ENCODE measurements around the gene PAWR. TPM values are rescaled to one million over a fixed set of nuclear protein-coding genes. Genes with fewer than 3 reads are reported as not detected.
"Not testable (repeated sequence)": the region's sequence is repeated elsewhere in the genome, so short reads cannot be mapped to it uniquely, and the experiment has no call there.

Gene PAWR
- polyA plus RNA-seq, 1 donor (not counting 4 experiments of a cell fraction or from before 2014, with no cell fraction given), result 41.1 TPM

DNA sequence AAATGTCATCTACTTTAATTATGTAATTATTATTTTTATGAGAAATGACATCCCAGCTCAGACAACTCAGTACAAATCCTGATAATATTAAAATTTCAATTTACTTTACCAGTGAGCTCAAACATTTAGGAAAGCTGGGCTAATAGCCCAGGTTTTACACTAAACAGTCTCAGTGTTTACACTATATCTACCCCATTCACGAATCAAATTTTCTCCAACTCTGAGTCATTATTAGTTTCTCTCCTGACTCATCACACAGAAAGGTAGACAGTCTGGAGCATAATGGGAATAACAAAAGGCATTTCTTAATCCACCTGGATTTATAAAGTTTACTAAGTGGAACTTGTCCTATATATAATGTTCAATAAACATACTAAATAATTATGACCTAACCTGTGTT, 5.7 kb downstream of the PAWR start:
- no peak for TF ChIP-seq EZH2 (IDR thresholded peaks at IDR 0.05; ENCODE audit: low read length)
- TF ChIP-seq, protein P1, sequence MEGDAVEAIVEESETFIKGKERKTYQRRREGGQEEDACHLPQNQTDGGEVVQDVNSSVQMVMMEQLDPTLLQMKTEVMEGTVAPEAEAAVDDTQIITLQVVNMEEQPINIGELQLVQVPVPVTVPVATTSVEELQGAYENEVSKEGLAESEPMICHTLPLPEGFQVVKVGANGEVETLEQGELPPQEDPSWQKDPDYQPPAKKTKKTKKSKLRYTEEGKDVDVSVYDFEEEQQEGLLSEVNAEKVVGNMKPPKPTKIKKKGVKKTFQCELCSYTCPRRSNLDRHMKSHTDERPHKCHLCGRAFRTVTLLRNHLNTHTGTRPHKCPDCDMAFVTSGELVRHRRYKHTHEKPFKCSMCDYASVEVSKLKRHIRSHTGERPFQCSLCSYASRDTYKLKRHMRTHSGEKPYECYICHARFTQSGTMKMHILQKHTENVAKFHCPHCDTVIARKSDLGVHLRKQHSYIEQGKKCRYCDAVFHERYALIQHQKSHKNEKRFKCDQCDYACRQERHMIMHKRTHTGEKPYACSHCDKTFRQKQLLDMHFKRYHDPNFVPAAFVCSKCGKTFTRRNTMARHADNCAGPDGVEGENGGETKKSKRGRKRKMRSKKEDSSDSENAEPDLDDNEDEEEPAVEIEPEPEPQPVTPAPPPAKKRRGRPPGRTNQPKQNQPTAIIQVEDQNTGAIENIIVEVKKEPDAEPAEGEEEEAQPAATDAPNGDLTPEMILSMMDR (optimal IDR thresholded peaks at IDR 0.05 in 1 of 3, IDR thresholded peaks at IDR 0.05 in 1 of 3, conservative IDR thresholded peaks at IDR 0.05 in 1 of 3; ENCODE audit: extremely low read depth in 1 of 3, insufficient read depth in 2 of 3, low read length in 3 of 3), result no peak
- dilution Hi-C loops (cut with MboI; ENCODE audit: extremely low pct_ligation_motif_present, low sequenced_read_pairs), result no loop called here
- Histone ChIP-seq H3K4me1 (ENCODE audit: control insufficient read depth, extremely low read depth, insufficient read depth, low read length) (peaks cover 41% of the 10 kb centered on the region), H3K4me3 (ENCODE audit: control insufficient read depth in 2 of 3, extremely low read depth in 1 of 3, insufficient read depth in 2 of 3, low read depth in 1 of 3, low read length in 3 of 3) (peak overlapping the region; percentile 12 to 97 (median 80)), H3K36me3 (ENCODE audit: control insufficient read depth in 2 of 2, extremely low read depth in 1 of 2, insufficient read depth in 2 of 2, low read length in 2 of 2) (peaks cover 0 to 2% of the 10 kb centered on the region in 2 experiments), H3K79me2 (ENCODE audit: control insufficient read depth, insufficient read depth, low read length) (peaks cover 98% of the 10 kb centered on the region), H3K9me1 (ENCODE audit: control insufficient read depth, extremely low read depth, insufficient read depth, low read length) (no peaks in the 10 kb centered on the region), H4K20me1 (ENCODE audit: control insufficient read depth, extremely low read depth, insufficient read depth, low read length) (peaks cover 9% of the 10 kb centered on the region), H3K9me3 (ENCODE audit: control insufficient read depth, low read depth, low read length) (no peaks in the 10 kb centered on the region), H3K9ac (ENCODE audit: control insufficient read depth, extremely low read depth, insufficient read depth, low read length) (peak overlapping the region; percentile 94), H3K27ac (ENCODE audit: control insufficient read depth, insufficient read depth, low read length) (peak overlapping the region; percentile 99), H3K4me2 (ENCODE audit: control insufficient read depth, extremely low read depth, insufficient read depth, low read depth, low read length) (peak overlapping the region; percentile 89), H3K27me3 (ENCODE audit: control insufficient read depth, extremely low read depth, insufficient read depth, low read length) (no peaks in the 10 kb centered on the region), H2AFZ (ENCODE audit: control insufficient read depth, low read length) (no peak overlapping the region)
- DNase-seq (ENCODE audit: low read depth, low spot score) (no peak), FAIRE-seq (no peak)

DNA sequence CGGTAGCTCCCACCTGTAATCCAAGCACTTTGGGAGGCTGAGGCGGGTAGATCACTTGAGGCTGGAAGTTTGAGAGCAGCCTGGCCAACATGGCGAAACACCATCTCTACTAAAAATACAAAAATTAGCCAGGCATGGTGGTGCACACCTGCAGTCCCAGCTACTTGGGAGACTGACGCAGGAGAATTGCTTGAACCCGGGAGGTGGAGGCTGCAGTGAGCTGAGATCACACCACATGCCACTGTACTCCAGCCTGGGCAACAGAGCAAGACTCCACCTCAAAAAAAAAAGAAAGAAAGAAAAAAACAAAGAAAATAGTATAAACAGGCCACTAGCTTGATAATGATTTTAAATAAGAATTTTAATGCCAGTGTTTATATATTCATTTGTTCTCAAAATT, 6.4 kb downstream of the PAWR start:
- dilution Hi-C loops (cut with MboI; ENCODE audit: extremely low pct_ligation_motif_present, low sequenced_read_pairs); H3K36me3 ChIP-seq (ENCODE audit: control insufficient read depth in 2 of 2, extremely low read depth in 1 of 2, insufficient read depth in 2 of 2, low read length in 2 of 2); DNase-seq (ENCODE audit: low read depth, low spot score); FAIRE-seq; H2AFZ ChIP-seq (ENCODE audit: control insufficient read depth, low read length); H3K9me1 ChIP-seq (ENCODE audit: control insufficient read depth, extremely low read depth, insufficient read depth, low read length); H3K4me3 ChIP-seq (ENCODE audit: control insufficient read depth in 2 of 3, extremely low read depth in 1 of 3, insufficient read depth in 2 of 3, low read depth in 1 of 3, low read length in 3 of 3); H3K27me3 ChIP-seq (ENCODE audit: control insufficient read depth, extremely low read depth, insufficient read depth, low read length); H3K4me2 ChIP-seq (ENCODE audit: control insufficient read depth, extremely low read depth, insufficient read depth, low read depth, low read length); H3K9me3 ChIP-seq (ENCODE audit: control insufficient read depth, low read depth, low read length); H3K9ac ChIP-seq (ENCODE audit: control insufficient read depth, extremely low read depth, insufficient read depth, low read length): not testable (repeated sequence)
- Histone ChIP-seq H3K79me2 (ENCODE audit: control insufficient read depth, insufficient read depth, low read length) (peaks cover 98% of the 10 kb centered on the region), H3K27ac (ENCODE audit: control insufficient read depth, insufficient read depth, low read length) (peak overlapping the region; percentile 99), H4K20me1 (ENCODE audit: control insufficient read depth, extremely low read depth, insufficient read depth, low read length) (peaks cover 12% of the 10 kb centered on the region), H3K4me1 (ENCODE audit: control insufficient read depth, extremely low read depth, insufficient read depth, low read length) (peaks cover 48% of the 10 kb centered on the region)

DNA sequence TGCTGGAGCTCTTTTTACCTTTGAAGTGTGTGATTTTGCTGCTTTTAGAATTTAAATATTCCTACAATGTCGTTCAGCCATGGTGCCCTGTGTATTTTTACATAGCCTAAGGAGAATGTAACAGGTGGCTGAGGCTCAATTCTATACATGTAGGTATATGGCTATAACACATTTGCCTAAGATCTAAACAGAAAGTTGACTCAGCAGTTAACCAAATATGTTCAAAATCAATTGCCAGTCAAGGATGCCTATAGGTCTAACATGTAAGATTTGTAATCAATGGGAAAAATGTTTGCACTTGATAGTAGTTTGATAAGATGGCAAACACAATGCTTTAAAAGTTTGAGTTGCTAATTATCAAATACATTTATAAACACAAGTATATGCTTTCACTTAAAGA, 8.2 kb downstream of the PAWR start:
- dilution Hi-C loops (cut with MboI; ENCODE audit: extremely low pct_ligation_motif_present, low sequenced_read_pairs), result no loop called here
- no peaks in the 10 kb centered on the region for H3K27me3 ChIP-seq (ENCODE audit: control insufficient read depth, extremely low read depth, insufficient read depth, low read length)
- peaks cover 98% of the 10 kb centered on the region for H3K79me2 ChIP-seq (ENCODE audit: control insufficient read depth, insufficient read depth, low read length)
- no peaks in the 10 kb centered on the region for H3K36me3 ChIP-seq (ENCODE audit: control insufficient read depth in 2 of 2, extremely low read depth in 1 of 2, insufficient read depth in 2 of 2, low read length in 2 of 2)
- H3K4me1 ChIP-seq (ENCODE audit: control insufficient read depth, extremely low read depth, insufficient read depth, low read length), result peaks cover 62% of the 10 kb centered on the region
- no peak for DNase-seq (ENCODE audit: low read depth, low spot score)
- H3K27ac ChIP-seq (ENCODE audit: control insufficient read depth, insufficient read depth, low read length), result peak overlapping the region; percentile 6
- H3K9me1 ChIP-seq (ENCODE audit: control insufficient read depth, extremely low read depth, insufficient read depth, low read length), result peaks cover 3% of the 10 kb centered on the region
- peaks cover 18% of the 10 kb centered on the region for H4K20me1 ChIP-seq (ENCODE audit: control insufficient read depth, extremely low read depth, insufficient read depth, low read length)
- peak overlapping the region in 1 of 3 experiments; percentile 9 for H3K4me3 ChIP-seq (ENCODE audit: control insufficient read depth in 2 of 3, extremely low read depth in 1 of 3, insufficient read depth in 2 of 3, low read depth in 1 of 3, low read length in 3 of 3)
- no peak for FAIRE-seq
- no peak overlapping the region for H3K9ac ChIP-seq (ENCODE audit: control insufficient read depth, extremely low read depth, insufficient read depth, low read length)
- H3K4me2 ChIP-seq (ENCODE audit: control insufficient read depth, extremely low read depth, insufficient read depth, low read depth, low read length), result peak overlapping the region; percentile 12
- H2AFZ ChIP-seq (ENCODE audit: control insufficient read depth, low read length), result no peak overlapping the region
- no peak for TF ChIP-seq EZH2 (IDR thresholded peaks at IDR 0.05; ENCODE audit: low read length)
- TF ChIP-seq, protein P1 (optimal IDR thresholded peaks at IDR 0.05 in 1 of 3, IDR thresholded peaks at IDR 0.05 in 1 of 3, conservative IDR thresholded peaks at IDR 0.05 in 1 of 3; ENCODE audit: extremely low read depth in 1 of 3, insufficient read depth in 2 of 3, low read length in 3 of 3), result no peak
- no peaks in the 10 kb centered on the region for H3K9me3 ChIP-seq (ENCODE audit: control insufficient read depth, low read depth, low read length)
